Activated naive CD8-positive, alpha-beta T cell treated with anti-CD3 and anti-CD28 coated beads, Interleukin-2, amount 50 U/mL, for 16 hours (primary cell): ENCODE data around the gene CCDC190.
"Not testable (repeated sequence)": the region's sequence is repeated elsewhere in the genome, so short reads cannot be mapped to it uniquely, and the experiment has no call there.

Experiments used
- DNase-seq: peaks from one replicate; pipeline ENCODE4 v3.0.0-alpha.2; 2020; ENCODE audit warnings: low read depth, low spot score

The CCDC190 gene

GRCh38 chr1:162861101-162861500 is at the start of gene CCDC190:
Gene CCDC190 (minus strand): TSS chr1:162861175. CDS start chr1:162859646, 1,529 bp downstream.
- DNase-seq, result no peak

- no peak for DNase-seq
Measured at GRCh38 chr1:162910161-162910560, 49.2 kb upstream of the CCDC190 start.

GRCh38 chr1:162908780-162909179 is 47.8 kb upstream of the CCDC190 start:
- no peak for DNase-seq

GRCh38 chr1:162908236-162908635 is 47.3 kb upstream of the CCDC190 start:
- no peak for DNase-seq

- DNase-seq, result no peak
Measured at GRCh38 chr1:162906485-162906884, 45.5 kb upstream of the CCDC190 start.

- no peak for DNase-seq
Measured at GRCh38 chr1:162905174-162906158, 44.5 kb upstream of the CCDC190 start.

- no peak for DNase-seq
Measured at GRCh38 chr1:162904579-162904978, 43.6 kb upstream of the CCDC190 start.

GRCh38 chr1:162904023-162904422 is 43.0 kb upstream of the CCDC190 start:
- no peak for DNase-seq

GRCh38 chr1:162903246-162903645 is 42.3 kb upstream of the CCDC190 start:
- no peak for DNase-seq

GRCh38 chr1:162902416-162902815 is 41.4 kb upstream of the CCDC190 start:
- no peak for DNase-seq

GRCh38 chr1:162901243-162901642 is 40.3 kb upstream of the CCDC190 start:
- no peak for DNase-seq

GRCh38 chr1:162899422-162900146 is 38.6 kb upstream of the CCDC190 start:
- DNase-seq, result no peak

GRCh38 chr1:162893612-162893908 is 32.6 kb upstream of the CCDC190 start:
- DNase-seq, result no peak

- DNase-seq, result no peak
Measured at GRCh38 chr1:162892906-162893611, 32.1 kb upstream of the CCDC190 start.

- no peak for DNase-seq
Measured at GRCh38 chr1:162889989-162890388, 29.0 kb upstream of the CCDC190 start.

- no peak for DNase-seq
Measured at GRCh38 chr1:162886705-162887104, 25.7 kb upstream of the CCDC190 start.

GRCh38 chr1:162885265-162885664 is 24.3 kb upstream of the CCDC190 start:
- DNase-seq, result no peak

GRCh38 chr1:162884831-162885230 is 23.9 kb upstream of the CCDC190 start:
- no peak for DNase-seq

- no peak for DNase-seq
Measured at GRCh38 chr1:162882248-162882674, 21.3 kb upstream of the CCDC190 start.

GRCh38 chr1:162881590-162881989 is 20.6 kb upstream of the CCDC190 start:
- no peak for DNase-seq

GRCh38 chr1:162880617-162881016 is 19.6 kb upstream of the CCDC190 start:
- DNase-seq, result not testable (repeated sequence)

GRCh38 chr1:162878000-162878596 is 17.1 kb upstream of the CCDC190 start:
- DNase-seq, result no peak
